ENCODE data around the gene ZCCHC24.

- TF ChIP-seq POLR2A (IDR thresholded peaks at IDR 0.05): no peak
- TF ChIP-seq, protein P1, sequence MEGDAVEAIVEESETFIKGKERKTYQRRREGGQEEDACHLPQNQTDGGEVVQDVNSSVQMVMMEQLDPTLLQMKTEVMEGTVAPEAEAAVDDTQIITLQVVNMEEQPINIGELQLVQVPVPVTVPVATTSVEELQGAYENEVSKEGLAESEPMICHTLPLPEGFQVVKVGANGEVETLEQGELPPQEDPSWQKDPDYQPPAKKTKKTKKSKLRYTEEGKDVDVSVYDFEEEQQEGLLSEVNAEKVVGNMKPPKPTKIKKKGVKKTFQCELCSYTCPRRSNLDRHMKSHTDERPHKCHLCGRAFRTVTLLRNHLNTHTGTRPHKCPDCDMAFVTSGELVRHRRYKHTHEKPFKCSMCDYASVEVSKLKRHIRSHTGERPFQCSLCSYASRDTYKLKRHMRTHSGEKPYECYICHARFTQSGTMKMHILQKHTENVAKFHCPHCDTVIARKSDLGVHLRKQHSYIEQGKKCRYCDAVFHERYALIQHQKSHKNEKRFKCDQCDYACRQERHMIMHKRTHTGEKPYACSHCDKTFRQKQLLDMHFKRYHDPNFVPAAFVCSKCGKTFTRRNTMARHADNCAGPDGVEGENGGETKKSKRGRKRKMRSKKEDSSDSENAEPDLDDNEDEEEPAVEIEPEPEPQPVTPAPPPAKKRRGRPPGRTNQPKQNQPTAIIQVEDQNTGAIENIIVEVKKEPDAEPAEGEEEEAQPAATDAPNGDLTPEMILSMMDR (IDR thresholded peaks at IDR 0.05): no peak
Observed at GRCh38 chr10:79458483-79458882, 13.1 kb upstream of the ZCCHC24 start.
